ENCODE data around the gene LAD1. TPM values are rescaled to one million over a fixed set of nuclear protein-coding genes. Genes with fewer than 3 reads are reported as not detected.

The LAD1 gene
- total RNA-seq, 3 donors from 2014 or later: 13.1 to 18.0 TPM; not detected in 1

- no peaks in the 10 kb centered on the region for H3K27me3 ChIP-seq
- H3K27ac ChIP-seq: peak overlapping the region; percentile 77 to 82
- no peak for DNase-seq (ENCODE audit: low spot score in 2 of 2)
- TF ChIP-seq, protein P1, sequence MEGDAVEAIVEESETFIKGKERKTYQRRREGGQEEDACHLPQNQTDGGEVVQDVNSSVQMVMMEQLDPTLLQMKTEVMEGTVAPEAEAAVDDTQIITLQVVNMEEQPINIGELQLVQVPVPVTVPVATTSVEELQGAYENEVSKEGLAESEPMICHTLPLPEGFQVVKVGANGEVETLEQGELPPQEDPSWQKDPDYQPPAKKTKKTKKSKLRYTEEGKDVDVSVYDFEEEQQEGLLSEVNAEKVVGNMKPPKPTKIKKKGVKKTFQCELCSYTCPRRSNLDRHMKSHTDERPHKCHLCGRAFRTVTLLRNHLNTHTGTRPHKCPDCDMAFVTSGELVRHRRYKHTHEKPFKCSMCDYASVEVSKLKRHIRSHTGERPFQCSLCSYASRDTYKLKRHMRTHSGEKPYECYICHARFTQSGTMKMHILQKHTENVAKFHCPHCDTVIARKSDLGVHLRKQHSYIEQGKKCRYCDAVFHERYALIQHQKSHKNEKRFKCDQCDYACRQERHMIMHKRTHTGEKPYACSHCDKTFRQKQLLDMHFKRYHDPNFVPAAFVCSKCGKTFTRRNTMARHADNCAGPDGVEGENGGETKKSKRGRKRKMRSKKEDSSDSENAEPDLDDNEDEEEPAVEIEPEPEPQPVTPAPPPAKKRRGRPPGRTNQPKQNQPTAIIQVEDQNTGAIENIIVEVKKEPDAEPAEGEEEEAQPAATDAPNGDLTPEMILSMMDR (IDR thresholded peaks at IDR 0.05): no peak
- TF ChIP-seq POLR2AphosphoS5 (IDR thresholded peaks at IDR 0.05) (no peak), POLR2A (IDR thresholded peaks at IDR 0.05) (no peak)
- H3K4me3 ChIP-seq: peak overlapping the region in 2 of 3 donors; percentile 61 to 74
- no peaks in the 10 kb centered on the region for H3K9me3 ChIP-seq
- H3K36me3 ChIP-seq: no peaks in the 10 kb centered on the region
- intact Hi-C loops (cut with DNase I; ENCODE audit: low total_unique reads): no loop called here
- H3K4me1 ChIP-seq: peaks cover 0 to 4% of the 10 kb centered on the region in 2 donors
Measured at GRCh38 chr1:201400212-201400851, 1.2 kb upstream of the LAD1 start.

DNA sequence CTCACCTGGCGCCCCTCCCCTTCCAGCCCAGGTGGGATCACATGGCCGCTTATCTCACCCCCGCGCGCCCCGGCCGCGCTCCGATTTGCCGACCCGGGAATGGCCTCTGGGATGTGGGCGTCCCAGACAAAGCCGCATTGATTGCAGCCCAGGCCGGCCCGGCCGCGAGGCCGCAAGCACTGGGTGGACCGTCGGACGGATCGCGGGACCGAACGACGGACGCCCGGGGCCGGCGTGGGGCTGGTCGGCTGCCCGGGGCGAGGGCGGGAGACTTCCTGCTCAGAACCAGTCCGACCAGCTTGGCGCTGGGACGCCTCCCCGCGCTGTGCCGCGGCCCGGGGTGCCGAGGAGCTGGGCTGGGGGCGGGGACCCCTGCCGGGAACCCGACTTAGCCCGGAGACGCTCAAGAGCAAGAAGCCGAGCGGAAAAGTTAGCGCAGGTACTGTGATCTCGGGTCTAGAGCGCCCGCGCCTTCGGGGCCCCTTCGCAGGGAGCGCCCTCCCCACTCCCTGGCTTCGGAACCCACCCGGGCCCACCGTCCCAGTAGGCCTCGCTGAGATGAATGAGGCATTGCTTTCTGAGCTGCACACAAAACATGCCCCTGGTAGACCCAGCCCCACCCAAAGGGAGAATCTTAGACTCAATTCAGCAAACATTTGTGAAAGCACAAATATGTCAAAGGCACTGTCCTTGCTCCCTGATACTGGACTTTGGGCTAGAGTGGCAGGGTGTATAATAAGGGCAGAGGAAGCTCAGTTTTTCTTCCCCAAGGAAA is 415 bp upstream of the LAD1 start:
- DNase-seq (ENCODE audit: low spot score in 2 of 2): peak in 1 of 2 donors; percentile 68
- Histone ChIP-seq H3K4me1 (peaks cover 0 to 4% of the 10 kb centered on the region in 2 donors), H3K27me3 (no peaks in the 10 kb centered on the region), H3K27ac (peak overlapping the region; percentile 77 to 82), H3K4me3 (peak overlapping the region in 2 of 3 donors; percentile 61 to 74), H3K36me3 (no peaks in the 10 kb centered on the region), H3K9me3 (no peaks in the 10 kb centered on the region)
- intact Hi-C loops (cut with DNase I; ENCODE audit: low total_unique reads): no loop called here
- no peak for TF ChIP-seq POLR2A (IDR thresholded peaks at IDR 0.05)
- TF ChIP-seq POLR2AphosphoS5 (IDR thresholded peaks at IDR 0.05): peak in 1 of 3 donors; percentile 26

- Histone ChIP-seq H3K9me3 (no peaks in the 10 kb centered on the region), H3K27ac (peak overlapping the region; percentile 56 to 82), H3K4me3 (peak overlapping the region in 1 of 3 donors; percentile 61), H3K36me3 (no peaks in the 10 kb centered on the region), H3K4me1 (peaks cover 0 to 4% of the 10 kb centered on the region in 2 donors), H3K27me3 (no peaks in the 10 kb centered on the region)
- TF ChIP-seq POLR2AphosphoS5 (IDR thresholded peaks at IDR 0.05): no peak
- TF ChIP-seq, protein P1 (IDR thresholded peaks at IDR 0.05): no peak
- no peak for TF ChIP-seq POLR2A (IDR thresholded peaks at IDR 0.05)
- no peak for DNase-seq (ENCODE audit: low spot score in 2 of 2)
- intact Hi-C loops (cut with DNase I; ENCODE audit: low total_unique reads): no loop called here
Measured at GRCh38 chr1:201397675-201398074, 1.4 kb downstream of the LAD1 start.

- Histone ChIP-seq H3K27me3 (no peaks in the 10 kb centered on the region), H3K27ac (peak overlapping the region; percentile 56 to 65), H3K36me3 (no peaks in the 10 kb centered on the region), H3K4me3 (no peak overlapping the region), H3K4me1 (peaks cover 0 to 4% of the 10 kb centered on the region in 2 donors), H3K9me3 (no peaks in the 10 kb centered on the region)
- TF ChIP-seq, protein P1 (IDR thresholded peaks at IDR 0.05): no peak
- TF ChIP-seq POLR2AphosphoS5 (IDR thresholded peaks at IDR 0.05) (no peak), POLR2A (IDR thresholded peaks at IDR 0.05) (no peak)
- peak; percentile 37 to 62 for DNase-seq (ENCODE audit: low spot score in 2 of 2)
- intact Hi-C loops (cut with DNase I; ENCODE audit: low total_unique reads): no loop called here
Measured at GRCh38 chr1:201396861-201397464, 2.2 kb downstream of the LAD1 start.

- no peak for DNase-seq (ENCODE audit: low spot score in 2 of 2)
- Histone ChIP-seq H3K27ac (no peak overlapping the region), H3K27me3 (no peaks in the 10 kb centered on the region), H3K4me3 (no peak overlapping the region), H3K4me1 (peaks cover 0 to 4% of the 10 kb centered on the region in 2 donors), H3K9me3 (no peaks in the 10 kb centered on the region), H3K36me3 (no peaks in the 10 kb centered on the region)
- TF ChIP-seq, protein P1 (IDR thresholded peaks at IDR 0.05): no peak
- TF ChIP-seq POLR2A (IDR thresholded peaks at IDR 0.05) (no peak), POLR2AphosphoS5 (IDR thresholded peaks at IDR 0.05) (no peak)
- intact Hi-C loops (cut with DNase I; ENCODE audit: low total_unique reads): no loop called here
Measured at GRCh38 chr1:201395936-201396335, 3.2 kb downstream of the LAD1 start.

Measured in breast epithelium (tissue), 4 donors.